Ascending aorta (tissue), 2 donors: ENCODE results near the gene NCBP1. TPM values are rescaled to one million over a fixed set of nuclear protein-coding genes. Genes with fewer than 3 reads are reported as not detected.

Experiments used
- DNase-seq, 2 donors: peaks; one replicate each; pipeline ENCODE4 v3.0.0-alpha.2; 2019; ENCODE audit warnings: low spot score in 2 of 2
- H3K27ac ChIP-seq, 2 donors: fragments of 200-600 bp; sonication (generic); one replicate each; pipeline ENCODE4 v1.5.1; 2016 to 2017; ENCODE audit warnings: mild to moderate bottlenecking in 1 of 2
- H3K27me3 ChIP-seq: fragments of 200-600 bp; sonication (generic); one replicate; pipeline ENCODE4 v1.5.1; 2017
- H3K36me3 ChIP-seq, 2 donors: fragments of 200-600 bp; sonication (generic); one replicate each; pipeline ENCODE4 v1.5.1; 2016
- H3K4me1 ChIP-seq, 2 donors: fragments of 200-600 bp; sonication (generic); one replicate each; pipeline ENCODE4 v1.5.1; 2016 to 2017; ENCODE audit warnings: mild to moderate bottlenecking in 1 of 2
- H3K4me3 ChIP-seq, 2 donors: fragments of 200-600 bp; sonication (generic); one replicate each; pipeline ENCODE4 v1.5.1; 2016 to 2017; ENCODE audit warnings: mild to moderate bottlenecking in 1 of 2
- H3K9me3 ChIP-seq, 2 donors: fragments of 200-600 bp; sonication (generic); one replicate each; pipeline ENCODE4 v1.5.1; 2016
- CTCF ChIP-seq, 3 experiments: fragments of 200-600 bp in 2 of 3; fragments of 450-650 bp in 1 of 3; sonication (generic) in 2 of 3; IDR thresholded peaks; one replicate each; pipeline ENCODE4 v1.5.1; 2016 to 2019; ENCODE audit warnings: antibody characterized with exemption in 3 of 3, mild to moderate bottlenecking in 1 of 3, moderate library complexity in 1 of 3
- intact Hi-C: fragments of 100-400 bp; cut with DNase I; formaldehyde crosslinking; loops from one replicate; pipeline ENCODE4 v1.15.1; 2023
- total RNA-seq: library from RNA; depleted of rRNA; stranded (reverse); fragments of >200 nt; gene quantifications from one replicate; pipeline ENCODE4 v1.1.0, GENCODE V29; 2016

Gene NCBP1
- total RNA-seq, 1 donor from 2014 or later = 5.1 TPM

GRCh38 chr9:97670586-97670985 is 37.0 kb downstream of the NCBP1 start:
- H3K36me3 ChIP-seq = peaks cover 74 to 98% of the 10 kb centered on the region in 2 donors
- intact Hi-C loops = no loop called here
- H3K27me3 ChIP-seq = no peaks in the 10 kb centered on the region
- no peak overlapping the region for H3K4me3 ChIP-seq
- TF ChIP-seq CTCF (IDR thresholded peaks at IDR 0.05) = no peak
- H3K9me3 ChIP-seq = no peaks in the 10 kb centered on the region
- H3K4me1 ChIP-seq = peaks cover 0 to under 1% of the 10 kb centered on the region in 2 donors
- no peak for DNase-seq
- no peak overlapping the region for H3K27ac ChIP-seq

GRCh38 chr9:97672403-97672802 is 38.8 kb downstream of the NCBP1 start:
- no peak for DNase-seq
- TF ChIP-seq CTCF (IDR thresholded peaks at IDR 0.05) = no peak
- Histone ChIP-seq H3K27ac (no peak overlapping the region), H3K4me1 (peaks cover 0 to 6% of the 10 kb centered on the region in 2 donors), H3K9me3 (no peaks in the 10 kb centered on the region), H3K27me3 (no peaks in the 10 kb centered on the region), H3K36me3 (peaks cover 60 to 84% of the 10 kb centered on the region in 2 donors), H3K4me3 (no peak overlapping the region)
- intact Hi-C loops = no loop called here

GRCh38 chr9:97673922-97674321 is 40.3 kb downstream of the NCBP1 start:
- H3K36me3 ChIP-seq = peaks cover 51 to 76% of the 10 kb centered on the region in 2 donors
- H3K4me3 ChIP-seq = no peak overlapping the region
- intact Hi-C loops = no loop called here
- no peaks in the 10 kb centered on the region for H3K27me3 ChIP-seq
- TF ChIP-seq CTCF (IDR thresholded peaks at IDR 0.05) = no peak
- peaks cover 0 to 6% of the 10 kb centered on the region in 2 donors for H3K4me1 ChIP-seq
- no peak for DNase-seq
- no peak overlapping the region for H3K27ac ChIP-seq
- H3K9me3 ChIP-seq = no peaks in the 10 kb centered on the region

- H3K27me3 ChIP-seq = no peaks in the 10 kb centered on the region
- no peak for TF ChIP-seq CTCF (IDR thresholded peaks at IDR 0.05)
- H3K9me3 ChIP-seq = no peaks in the 10 kb centered on the region
- H3K4me3 ChIP-seq = no peak overlapping the region
- intact Hi-C loops = no loop called here
- H3K4me1 ChIP-seq = peaks cover 0 to 6% of the 10 kb centered on the region in 2 donors
- H3K27ac ChIP-seq = peak overlapping the region; percentile 59 to 76
- no peak for DNase-seq
- peaks cover 34 to 65% of the 10 kb centered on the region in 2 donors for H3K36me3 ChIP-seq
These were observed 42.0 kb downstream of the NCBP1 start for GRCh38 chr9:97675655-97676054.

- no peaks in the 10 kb centered on the region for H3K9me3 ChIP-seq
- no peak overlapping the region for H3K27ac ChIP-seq
- peaks cover 28 to 55% of the 10 kb centered on the region in 2 donors for H3K36me3 ChIP-seq
- no peaks in the 10 kb centered on the region for H3K27me3 ChIP-seq
- no peak for TF ChIP-seq CTCF (IDR thresholded peaks at IDR 0.05)
- intact Hi-C loops = no loop called here
- no peak overlapping the region for H3K4me3 ChIP-seq
- no peak for DNase-seq
- H3K4me1 ChIP-seq = no peaks in the 10 kb centered on the region
These were observed 48.6 kb downstream of the NCBP1 start for GRCh38 chr9:97682242-97682641.

GRCh38 chr9:97688654-97689053 is 55.0 kb downstream of the NCBP1 start:
- H3K27ac ChIP-seq = peak overlapping the region in 1 of 2 donors; percentile 32
- no peak for DNase-seq
- no peak for TF ChIP-seq CTCF (IDR thresholded peaks at IDR 0.05)

More at GRCh38 chr9:97688654-97689053, 55.0 kb downstream of the NCBP1 start:
- Histone ChIP-seq H3K4me1 (peaks cover 0 to 7% of the 10 kb centered on the region in 2 donors), H3K9me3 (no peaks in the 10 kb centered on the region), H3K27me3 (no peaks in the 10 kb centered on the region), H3K36me3 (peaks cover 38 to 72% of the 10 kb centered on the region in 2 donors), H3K4me3 (no peak overlapping the region)
- intact Hi-C loops = no loop called here
